ENCODE measurements around the gene GMPPB.
A peak's percentile ranks its signal among the peaks of the same experiment; 100 is the strongest.
"Not testable (repeated sequence)": the region's sequence is repeated elsewhere in the genome, so short reads cannot be mapped to it uniquely, and the experiment has no call there.

The GMPPB gene

GRCh38 chr3:49713336-49714105 is 10.2 kb downstream of the GMPPB start:
- no peak for DNase-seq (ENCODE audit: low read depth)

- no peak for DNase-seq (ENCODE audit: low read depth)
Observed at GRCh38 chr3:49712631-49713317, 11.0 kb downstream of the GMPPB start.

- no peak for DNase-seq (ENCODE audit: low read depth)
Observed at GRCh38 chr3:49712166-49712565, 11.6 kb downstream of the GMPPB start.

GRCh38 chr3:49711489-49711888 is 12.3 kb downstream of the GMPPB start:
- DNase-seq (ENCODE audit: low read depth) = no peak

- DNase-seq (ENCODE audit: low read depth) = no peak
Observed at GRCh38 chr3:49709852-49710251, 13.9 kb downstream of the GMPPB start.

- no peak for DNase-seq (ENCODE audit: low read depth)
Observed at GRCh38 chr3:49707113-49707480, 16.7 kb downstream of the GMPPB start.

- no peak for DNase-seq (ENCODE audit: low read depth)
Observed at GRCh38 chr3:49706456-49707112, 17.2 kb downstream of the GMPPB start.

- no peak for DNase-seq (ENCODE audit: low read depth)
Observed at GRCh38 chr3:49705390-49705960, 18.3 kb downstream of the GMPPB start.

GRCh38 chr3:49704629-49705028 is 19.1 kb downstream of the GMPPB start:
- DNase-seq (ENCODE audit: low read depth) = no peak

- DNase-seq (ENCODE audit: low read depth) = no peak
Observed at GRCh38 chr3:49703956-49704355, 19.8 kb downstream of the GMPPB start.

- peak; percentile 47 for DNase-seq (ENCODE audit: low read depth)
Observed at GRCh38 chr3:49703443-49703927, 20.3 kb downstream of the GMPPB start.

- no peak for DNase-seq (ENCODE audit: low read depth)
Observed at GRCh38 chr3:49702672-49703071, 21.1 kb downstream of the GMPPB start.

- no peak for DNase-seq (ENCODE audit: low read depth)
Observed at GRCh38 chr3:49701388-49702077, 22.2 kb downstream of the GMPPB start.

- no peak for DNase-seq (ENCODE audit: low read depth)
Observed at GRCh38 chr3:49700453-49701128, 23.2 kb downstream of the GMPPB start.

- DNase-seq (ENCODE audit: low read depth) = no peak
Observed at GRCh38 chr3:49700014-49700413, 23.7 kb downstream of the GMPPB start.

GRCh38 chr3:49699281-49699979 is 24.3 kb downstream of the GMPPB start:
- DNase-seq (ENCODE audit: low read depth) = no peak

- not testable (repeated sequence) for DNase-seq (ENCODE audit: low read depth)
Observed at GRCh38 chr3:49695350-49696015, 28.3 kb downstream of the GMPPB start.

GRCh38 chr3:49694409-49695070 is 29.2 kb downstream of the GMPPB start:
- not testable (repeated sequence) for DNase-seq (ENCODE audit: low read depth)

GRCh38 chr3:49691481-49691880 is 32.3 kb downstream of the GMPPB start:
- not testable (repeated sequence) for DNase-seq (ENCODE audit: low read depth)

GRCh38 chr3:49690856-49691255 is 32.9 kb downstream of the GMPPB start:
- DNase-seq (ENCODE audit: low read depth) = not testable (repeated sequence)
